PC-3 (cell line): ENCODE data around the gene PRR16.

Source experiments
- EZH2 ChIP-seq: fragments of 300-600 bp; sonication (generic); IDR thresholded peaks from one replicate; pipeline ENCODE4 v1.6.1; 2017; ENCODE audit warnings: antibody characterized with exemption, mild to moderate bottlenecking, low read length; ENCODE audit not compliant: unreplicated experiment
- EZH2phosphoT487 ChIP-seq: fragments of 300-600 bp; sonication (generic); IDR thresholded peaks from 2 replicates; pipeline ENCODE4 v1.6.1; 2018; ENCODE audit warnings: mild to moderate bottlenecking, antibody characterized with exemption, low read length, borderline replicate concordance
- TF ChIP-seq, protein P1 (sequence below): fragments of 300-600 bp; sonication (generic); conservative IDR thresholded peaks from 2 replicates; pipeline ENCODE4 v1.5.1; 2017; ENCODE audit warnings: antibody characterized with exemption, low read depth, mild to moderate bottlenecking, low read length

DNA sequence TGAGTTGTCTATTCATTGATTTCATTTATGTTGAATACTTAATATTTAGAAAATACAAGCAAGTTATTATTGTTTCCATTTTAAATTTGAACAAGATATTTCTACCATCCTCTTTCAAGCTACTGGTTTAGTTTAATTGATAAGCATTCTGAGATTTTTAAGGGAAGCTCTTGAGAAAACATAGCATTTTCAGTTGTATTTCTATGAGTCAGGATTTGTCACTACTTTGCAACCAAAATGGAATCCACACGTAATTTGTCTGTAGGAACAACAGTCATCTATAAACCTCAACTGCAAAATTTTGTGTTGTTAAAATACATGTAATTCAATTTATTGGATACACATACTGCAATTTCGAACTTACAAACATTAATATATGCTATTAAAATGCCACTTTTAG lies 74.0 kb downstream of the PRR16 start:
- TF ChIP-seq, protein P1, sequence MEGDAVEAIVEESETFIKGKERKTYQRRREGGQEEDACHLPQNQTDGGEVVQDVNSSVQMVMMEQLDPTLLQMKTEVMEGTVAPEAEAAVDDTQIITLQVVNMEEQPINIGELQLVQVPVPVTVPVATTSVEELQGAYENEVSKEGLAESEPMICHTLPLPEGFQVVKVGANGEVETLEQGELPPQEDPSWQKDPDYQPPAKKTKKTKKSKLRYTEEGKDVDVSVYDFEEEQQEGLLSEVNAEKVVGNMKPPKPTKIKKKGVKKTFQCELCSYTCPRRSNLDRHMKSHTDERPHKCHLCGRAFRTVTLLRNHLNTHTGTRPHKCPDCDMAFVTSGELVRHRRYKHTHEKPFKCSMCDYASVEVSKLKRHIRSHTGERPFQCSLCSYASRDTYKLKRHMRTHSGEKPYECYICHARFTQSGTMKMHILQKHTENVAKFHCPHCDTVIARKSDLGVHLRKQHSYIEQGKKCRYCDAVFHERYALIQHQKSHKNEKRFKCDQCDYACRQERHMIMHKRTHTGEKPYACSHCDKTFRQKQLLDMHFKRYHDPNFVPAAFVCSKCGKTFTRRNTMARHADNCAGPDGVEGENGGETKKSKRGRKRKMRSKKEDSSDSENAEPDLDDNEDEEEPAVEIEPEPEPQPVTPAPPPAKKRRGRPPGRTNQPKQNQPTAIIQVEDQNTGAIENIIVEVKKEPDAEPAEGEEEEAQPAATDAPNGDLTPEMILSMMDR, result no peak
- TF ChIP-seq EZH2phosphoT487 (no peak), EZH2 (no peak)
